Lung (tissue), 12 donors: ENCODE measurements around the gene ATP7A. TPM values are rescaled to one million over a fixed set of nuclear protein-coding genes. Genes with fewer than 3 reads are reported as not detected.

Experiments
- ATAC-seq: fragments of 200-7000 bp; cut with Tn5 transposase; one replicate; pipeline ENCODE4 v1.9.1; 2020; ENCODE audit warnings: moderate number of reproducible peaks; ENCODE audit not compliant: insufficient read depth, low FRiP score
- DNase-seq, 3 donors: peaks; one replicate each; pipeline ENCODE4 v3.0.0-alpha.2; 2013 to 2017
- H3K27ac ChIP-seq, 2 donors: one replicate each; pipeline ENCODE4 v1.5.1; 2013; ENCODE audit warnings: mild to moderate bottlenecking in 2 of 2, moderate library complexity in 2 of 2, control low read depth in 1 of 2, inconsistent platforms in 1 of 2, low read depth in 1 of 2, low read length in 1 of 2
- H3K27me3 ChIP-seq, 3 donors: one replicate each; pipeline ENCODE4 v1.5.1; 2013; ENCODE audit warnings: low read length in 2 of 3; ENCODE audit not compliant: control insufficient read depth in 3 of 3, insufficient read depth in 3 of 3
- H3K36me3 ChIP-seq, 4 donors: one replicate each; pipeline ENCODE4 v1.5.1; 2013; ENCODE audit warnings: low read length in 4 of 4, mild to moderate bottlenecking in 1 of 4, moderate library complexity in 1 of 4; ENCODE audit not compliant: control insufficient read depth in 4 of 4, insufficient read depth in 4 of 4
- H3K4me1 ChIP-seq, 5 donors: one replicate each; pipeline ENCODE4 v1.5.1; 2013; ENCODE audit warnings: low read length in 5 of 5, mild to moderate bottlenecking in 2 of 5, moderate library complexity in 1 of 5; ENCODE audit not compliant: control insufficient read depth in 5 of 5, insufficient read depth in 5 of 5
- H3K4me3 ChIP-seq: one replicate; pipeline ENCODE4 v1.5.1; 2013; ENCODE audit warnings: mild to moderate bottlenecking, control low read depth, moderate library complexity
- H3K9ac ChIP-seq, 2 donors: one replicate each; pipeline ENCODE4 v1.5.1; 2013; ENCODE audit warnings: low read length in 2 of 2, control low read depth in 1 of 2; ENCODE audit not compliant: insufficient read depth in 1 of 2
- H3K9me3 ChIP-seq, 4 donors: one replicate each; pipeline ENCODE4 v1.5.1; 2013; ENCODE audit warnings: low read length in 3 of 4, mild to moderate bottlenecking in 1 of 4, moderate library complexity in 1 of 4; ENCODE audit not compliant: control insufficient read depth in 4 of 4, insufficient read depth in 3 of 4
- CTCF ChIP-seq: IDR thresholded peaks from 2 replicates; pipeline ENCODE4 v1.5.1; 2012; ENCODE audit warnings: mild to moderate bottlenecking; ENCODE audit errors: control extremely low read depth, extremely low read depth
- WGBS, 2 donors: extraction: QIAGEN DNeasy Blood & Tissue Kit; methylation state at CpG; one replicate each; pipeline ENCODE4 v1.1.7; 2013; 5-methylcytosine and 5-hydroxymethylcytosine counted together
- polyA plus RNA-seq, 2 donors: library from polyadenylated mRNA; stranded (reverse); fragments of 200-250 nt; gene quantifications; one replicate each; pipeline ENCODE4 v1.2.1, GENCODE V29; 2013
- total RNA-seq, 2 donors: library from RNA; depleted of rRNA in 1 of 2; stranded (reverse); fragments of >200 nt in 1 of 2; gene quantifications; one replicate each; pipeline ENCODE4 v1.2.1, GENCODE V29; 2014 to 2021
- donor health status: control.
- donor health status: control.
- donor health status: Bipolar disorder and iron deficiency.
- donor health status: healthy.
- donor health status: DM: yes; HTN: yes; CAD: no.

Gene ATP7A
- total and polyA plus RNA-seq, 4 donors: 2.5 to 23.5 (median 7.5) TPM

DNA sequence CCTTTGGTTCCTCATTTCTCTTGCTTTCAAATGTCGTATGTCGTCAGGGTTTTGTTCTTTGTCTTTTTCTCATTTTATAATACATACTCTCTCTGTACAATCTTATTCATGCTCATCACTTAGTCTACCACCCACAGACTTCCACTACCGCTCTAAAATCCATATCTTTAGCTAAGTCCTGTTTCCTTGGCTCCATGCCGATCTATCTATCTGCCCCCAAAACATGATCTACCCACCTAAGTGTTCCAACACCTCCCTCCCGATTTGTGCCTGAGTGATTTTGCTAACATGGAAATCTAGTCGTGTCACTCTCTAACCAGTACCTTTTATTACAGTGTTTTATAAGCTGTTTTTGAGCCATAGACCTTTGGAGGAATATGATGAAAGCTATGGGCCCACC, 124.6 kb downstream of the ATP7A start:
- TF ChIP-seq CTCF: no peak
- H3K4me3 ChIP-seq: no peak overlapping the region
- H3K27me3 ChIP-seq: no peaks in the 10 kb centered on the region
- H3K9me3 ChIP-seq: no peaks in the 10 kb centered on the region
- H3K9ac ChIP-seq: no peak overlapping the region
- ATAC-seq: no peak
- H3K36me3 ChIP-seq: peaks cover 0 to 3% (median 1%) of the 10 kb centered on the region in 4 donors
- WGBS, 2 donors: 77 to 79% methylated on average over 6 of the region's 6 CpGs
- no peaks in the 10 kb centered on the region for H3K4me1 ChIP-seq
- no peak for DNase-seq
- H3K27ac ChIP-seq: no peak overlapping the region

DNA sequence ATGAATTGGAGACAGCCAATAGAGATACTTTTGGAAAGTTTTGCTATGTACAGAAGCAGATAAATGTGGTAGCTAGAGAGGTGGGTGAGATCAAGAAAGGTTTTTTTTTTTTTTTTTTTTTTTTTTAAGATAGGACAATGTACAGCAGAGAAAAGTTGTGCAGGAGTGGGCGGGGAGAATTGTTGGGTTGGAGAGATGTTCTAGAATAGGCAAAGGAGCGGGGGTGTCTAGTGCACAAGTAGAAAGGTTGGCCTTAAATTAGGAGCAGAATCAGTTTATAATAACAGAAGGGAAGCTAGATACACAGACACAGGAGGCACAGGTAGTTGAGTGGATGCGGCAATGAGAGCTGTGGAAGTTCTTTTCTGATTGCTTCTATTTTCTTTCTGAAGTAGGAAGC, 127.4 kb downstream of the ATP7A start:
- WGBS, 2 donors: 87 to 97% methylated on average over 3 of the region's 3 CpGs
- ATAC-seq: no peak

GRCh38 chrX:78042601-78043000, 132.1 kb downstream of the ATP7A start:
- no peaks in the 10 kb centered on the region for H3K27me3 ChIP-seq
- H3K27ac ChIP-seq: no peak overlapping the region
- ATAC-seq (no peak), DNase-seq (no peak)
- no peak for TF ChIP-seq CTCF
- H3K36me3 ChIP-seq: peaks cover 0 to 6% (median 3%) of the 10 kb centered on the region in 4 donors
- H3K4me3 ChIP-seq: no peak overlapping the region
- H3K9me3 ChIP-seq: no peaks in the 10 kb centered on the region
- no peak overlapping the region for H3K9ac ChIP-seq
- WGBS, 2 donors: 84 to 100% methylated on average over 1 of the region's 1 CpG
- no peaks in the 10 kb centered on the region for H3K4me1 ChIP-seq

More for the DNA sequence above, 127.4 kb downstream of the ATP7A start:
- no peaks in the 10 kb centered on the region for H3K9me3 ChIP-seq
- no peak for DNase-seq
- peaks cover 0 to 3% (median under 1%) of the 10 kb centered on the region in 4 donors for H3K36me3 ChIP-seq
- H3K9ac ChIP-seq: no peak overlapping the region
- H3K4me1 ChIP-seq: no peaks in the 10 kb centered on the region
- H3K4me3 ChIP-seq: no peak overlapping the region
- no peak overlapping the region for H3K27ac ChIP-seq
- no peaks in the 10 kb centered on the region for H3K27me3 ChIP-seq
- no peak for TF ChIP-seq CTCF

- Histone ChIP-seq H3K4me1 (no peaks in the 10 kb centered on the region), H3K36me3 (peaks cover 0 to 6% (median 3%) of the 10 kb centered on the region in 4 donors), H3K27ac (no peak overlapping the region), H3K9me3 (no peaks in the 10 kb centered on the region), H3K9ac (no peak overlapping the region), H3K27me3 (no peaks in the 10 kb centered on the region), H3K4me3 (no peak overlapping the region)
- WGBS, 2 donors: 76 to 94% methylated on average over 4 of the region's 4 CpGs
- no peak for ATAC-seq
- DNase-seq: no peak
- TF ChIP-seq CTCF: no peak
Measured at GRCh38 chrX:78046362-78046761, 135.9 kb downstream of the ATP7A start.
